IgD-negative memory B cell (primary cell): ENCODE data around the gene ASAP2. TPM values are rescaled to one million over a fixed set of nuclear protein-coding genes. Genes with fewer than 3 reads are reported as not detected.

Source experiments
- H3K27ac Mint-ChIP-seq, 3 donors: one replicate each; pipeline ENCODE4 v1.8.0; 2020 to 2022; ENCODE audit warnings: mild to moderate bottlenecking in 3 of 3, mixed read lengths in 3 of 3, moderate library complexity in 1 of 3
- H3K27me3 Mint-ChIP-seq: one replicate; pipeline ENCODE4 v1.8.0; 2021; ENCODE audit warnings: mixed read lengths
- H3K36me3 Mint-ChIP-seq: one replicate; pipeline ENCODE4 v1.8.0; 2020; ENCODE audit warnings: mild to moderate bottlenecking, mixed read lengths
- H3K4me1 Mint-ChIP-seq, 3 donors: one replicate each; pipeline ENCODE4 v1.8.0; 2020 to 2022; ENCODE audit warnings: mixed read lengths in 3 of 3, mild to moderate bottlenecking in 1 of 3
- H3K4me3 Mint-ChIP-seq, 4 donors: one replicate each; pipeline ENCODE4 v1.8.0; 2020 to 2022; ENCODE audit warnings: mild to moderate bottlenecking in 4 of 4, mixed read lengths in 4 of 4, moderate library complexity in 3 of 4
- H3K9me3 Mint-ChIP-seq, 3 donors: one replicate each; pipeline ENCODE4 v1.8.0; 2020 to 2021; ENCODE audit warnings: mixed read lengths in 3 of 3, mild to moderate bottlenecking in 1 of 3
- polyA plus RNA-seq: library from polyadenylated mRNA; unstranded; fragments of 300-500 nt; fragmentation: Illumina TruSeq; gene quantifications from one replicate; pipeline ENCODE4 v1.2.3, GENCODE V29; 2021

The ASAP2 gene
- polyA plus RNA-seq, 1 donor from 2014 or later: not detected

DNA sequence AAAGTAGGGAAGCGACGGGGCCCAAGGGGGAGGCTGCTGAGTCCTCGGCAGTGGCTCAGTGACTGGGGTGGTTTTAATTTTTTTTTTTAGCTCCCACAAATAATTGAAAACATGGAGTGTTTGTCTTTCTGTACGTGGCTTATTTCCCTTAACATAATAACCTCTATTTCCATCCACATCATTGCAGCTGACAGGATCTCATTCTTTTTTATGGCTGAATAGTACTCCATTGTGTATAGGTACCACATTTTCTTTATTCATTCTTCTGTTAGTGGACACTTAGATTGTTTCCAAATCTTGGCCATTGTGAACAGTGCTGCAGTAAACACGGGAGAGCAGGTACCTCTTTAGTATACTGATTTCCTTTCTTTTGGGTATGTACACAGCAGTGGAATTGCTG, 65.1 kb downstream of the ASAP2 start:
- H3K4me3 Mint-ChIP-seq: no peak overlapping the region
- peaks cover 4% of the 10 kb centered on the region for H3K27me3 Mint-ChIP-seq
- peaks cover 4% of the 10 kb centered on the region for H3K36me3 Mint-ChIP-seq
- H3K4me1 Mint-ChIP-seq: peaks cover 0 to 2% (median 0%) of the 10 kb centered on the region in 3 donors
- H3K9me3 Mint-ChIP-seq: peaks cover 0 to 17% (median 2%) of the 10 kb centered on the region in 3 donors
- H3K27ac Mint-ChIP-seq: no peak overlapping the region

- Mint-ChIP-seq H3K4me1 (peaks cover 0 to 2% (median 0%) of the 10 kb centered on the region in 3 donors), H3K4me3 (no peak overlapping the region), H3K27me3 (peaks cover 15% of the 10 kb centered on the region), H3K36me3 (peaks cover 4% of the 10 kb centered on the region), H3K27ac (no peak overlapping the region), H3K9me3 (peaks cover 0 to 17% (median 2%) of the 10 kb centered on the region in 3 donors)
Measured at GRCh38 chr2:9273486-9274130, 67.0 kb downstream of the ASAP2 start.

GRCh38 chr2:9274701-9275343, 68.2 kb downstream of the ASAP2 start:
- Mint-ChIP-seq H3K36me3 (peaks cover 4% of the 10 kb centered on the region), H3K4me3 (no peak overlapping the region), H3K27me3 (peaks cover 19% of the 10 kb centered on the region), H3K4me1 (peaks cover 0 to 2% (median 0%) of the 10 kb centered on the region in 3 donors), H3K9me3 (peaks cover 1 to 17% (median 2%) of the 10 kb centered on the region in 3 donors), H3K27ac (no peak overlapping the region)

- H3K27me3 Mint-ChIP-seq: peaks cover 19% of the 10 kb centered on the region
- peaks cover 0 to 2% (median 0%) of the 10 kb centered on the region in 3 donors for H3K4me1 Mint-ChIP-seq
- peaks cover 1 to 17% (median 2%) of the 10 kb centered on the region in 3 donors for H3K9me3 Mint-ChIP-seq
- H3K4me3 Mint-ChIP-seq: no peak overlapping the region
- peaks cover 4% of the 10 kb centered on the region for H3K36me3 Mint-ChIP-seq
- H3K27ac Mint-ChIP-seq: no peak overlapping the region
Measured at GRCh38 chr2:9275399-9275798, 68.8 kb downstream of the ASAP2 start.

GRCh38 chr2:9276074-9276473, 69.5 kb downstream of the ASAP2 start:
- peaks cover 4% of the 10 kb centered on the region for H3K36me3 Mint-ChIP-seq
- H3K27me3 Mint-ChIP-seq: peaks cover 19% of the 10 kb centered on the region
- H3K4me1 Mint-ChIP-seq: peaks cover 0 to 2% (median 0%) of the 10 kb centered on the region in 3 donors
- no peak overlapping the region for H3K27ac Mint-ChIP-seq
- peaks cover 1 to 17% (median 2%) of the 10 kb centered on the region in 3 donors for H3K9me3 Mint-ChIP-seq
- H3K4me3 Mint-ChIP-seq: no peak overlapping the region

DNA sequence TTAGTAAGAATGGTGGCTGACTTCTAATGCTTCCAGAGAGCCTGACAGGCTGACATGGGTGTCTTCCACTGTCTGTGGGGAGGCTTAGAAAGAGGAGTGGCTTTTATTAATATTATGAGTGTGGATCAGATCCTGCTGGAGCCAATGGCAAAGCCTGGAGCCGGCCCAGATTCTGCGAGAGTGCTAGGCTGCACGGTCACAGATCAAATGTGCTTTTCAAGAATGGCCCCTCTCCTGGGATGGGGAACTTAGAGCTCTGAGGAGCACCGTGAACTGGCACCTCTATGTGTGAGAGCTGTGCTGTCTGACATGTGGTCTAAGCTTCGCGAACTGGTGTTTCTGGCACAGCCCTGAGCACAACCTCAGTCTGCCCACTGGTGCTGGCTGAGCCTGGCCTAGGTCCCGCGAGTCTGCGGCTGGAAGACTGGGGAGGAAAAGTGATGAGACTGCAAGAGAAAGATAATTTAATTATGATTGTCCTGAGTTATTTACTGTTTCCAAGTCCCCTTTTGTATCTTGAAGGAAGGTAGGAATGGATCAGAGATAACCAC, 70.4 kb downstream of the ASAP2 start:
- Mint-ChIP-seq H3K4me1 (peaks cover 0 to 2% (median 0%) of the 10 kb centered on the region in 3 donors), H3K4me3 (no peak overlapping the region), H3K27ac (no peak overlapping the region), H3K9me3 (peaks cover 0 to 10% (median 1%) of the 10 kb centered on the region in 3 donors), H3K36me3 (peaks cover 4% of the 10 kb centered on the region), H3K27me3 (peaks cover 19% of the 10 kb centered on the region)

GRCh38 chr2:9278439-9278838, 71.8 kb downstream of the ASAP2 start:
- H3K36me3 Mint-ChIP-seq: peaks cover under 1% of the 10 kb centered on the region
- peaks cover 27% of the 10 kb centered on the region for H3K27me3 Mint-ChIP-seq
- peaks cover 0 to 2% (median 0%) of the 10 kb centered on the region in 3 donors for H3K4me1 Mint-ChIP-seq
- H3K4me3 Mint-ChIP-seq: no peak overlapping the region
- H3K9me3 Mint-ChIP-seq: peaks cover 0 to 1% (median under 1%) of the 10 kb centered on the region in 3 donors
- H3K27ac Mint-ChIP-seq: no peak overlapping the region

DNA sequence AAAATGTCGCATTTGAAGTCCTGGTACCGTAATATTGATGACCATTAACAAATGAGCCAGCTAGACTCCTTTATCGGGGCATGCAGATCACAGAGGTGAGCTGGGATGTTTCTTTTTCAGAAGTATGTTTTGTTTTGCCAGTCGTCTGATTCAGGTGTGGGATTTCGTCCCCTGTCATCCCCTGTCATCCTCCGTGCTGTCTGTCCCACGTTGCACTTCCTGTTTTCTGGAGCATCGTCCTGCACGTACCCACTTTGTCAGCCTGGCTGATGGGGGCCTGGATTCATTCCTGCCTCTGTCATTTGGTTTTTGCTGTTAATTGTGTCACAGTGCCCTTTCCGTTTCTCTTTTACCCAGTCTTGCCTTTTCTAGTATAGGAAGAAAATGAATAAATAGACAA, 72.8 kb downstream of the ASAP2 start:
- Mint-ChIP-seq H3K36me3 (no peaks in the 10 kb centered on the region), H3K4me1 (peaks cover 0 to 2% (median 0%) of the 10 kb centered on the region in 3 donors), H3K27me3 (peaks cover 30% of the 10 kb centered on the region), H3K9me3 (peaks cover 0 to 1% (median 0%) of the 10 kb centered on the region in 3 donors), H3K4me3 (no peak overlapping the region), H3K27ac (no peak overlapping the region)

DNA sequence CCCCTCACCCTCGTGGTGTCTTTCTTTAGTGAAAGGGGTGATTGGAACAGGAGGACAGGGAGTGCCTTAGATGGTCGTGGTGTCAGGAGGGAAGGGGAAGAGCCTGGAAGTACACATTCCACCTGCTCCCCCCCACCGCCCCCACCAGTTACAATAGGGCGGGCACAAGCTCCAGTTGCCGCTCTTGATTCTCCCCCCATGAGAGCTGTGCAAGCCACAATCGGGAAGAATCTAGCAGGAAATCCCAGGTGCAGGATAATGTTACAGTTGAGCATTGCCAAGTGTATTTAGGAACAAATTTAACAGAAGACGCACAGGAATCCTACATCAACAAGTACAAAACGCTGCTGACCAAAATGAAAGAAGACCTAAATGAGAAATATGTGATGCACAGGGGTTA, 73.6 kb downstream of the ASAP2 start:
- Mint-ChIP-seq H3K36me3 (no peaks in the 10 kb centered on the region), H3K4me1 (no peaks in the 10 kb centered on the region), H3K9me3 (peaks cover 0 to 1% (median 0%) of the 10 kb centered on the region in 3 donors), H3K4me3 (no peak overlapping the region), H3K27ac (no peak overlapping the region), H3K27me3 (peaks cover 30% of the 10 kb centered on the region)

- Mint-ChIP-seq H3K27me3 (peaks cover 28% of the 10 kb centered on the region), H3K27ac (peak overlapping the region in 1 of 3 donors; percentile 54), H3K9me3 (peaks cover 0 to 1% (median 0%) of the 10 kb centered on the region in 3 donors), H3K4me3 (no peak overlapping the region), H3K4me1 (no peaks in the 10 kb centered on the region), H3K36me3 (no peaks in the 10 kb centered on the region)
Measured at GRCh38 chr2:9281145-9281544, 74.5 kb downstream of the ASAP2 start.

DNA sequence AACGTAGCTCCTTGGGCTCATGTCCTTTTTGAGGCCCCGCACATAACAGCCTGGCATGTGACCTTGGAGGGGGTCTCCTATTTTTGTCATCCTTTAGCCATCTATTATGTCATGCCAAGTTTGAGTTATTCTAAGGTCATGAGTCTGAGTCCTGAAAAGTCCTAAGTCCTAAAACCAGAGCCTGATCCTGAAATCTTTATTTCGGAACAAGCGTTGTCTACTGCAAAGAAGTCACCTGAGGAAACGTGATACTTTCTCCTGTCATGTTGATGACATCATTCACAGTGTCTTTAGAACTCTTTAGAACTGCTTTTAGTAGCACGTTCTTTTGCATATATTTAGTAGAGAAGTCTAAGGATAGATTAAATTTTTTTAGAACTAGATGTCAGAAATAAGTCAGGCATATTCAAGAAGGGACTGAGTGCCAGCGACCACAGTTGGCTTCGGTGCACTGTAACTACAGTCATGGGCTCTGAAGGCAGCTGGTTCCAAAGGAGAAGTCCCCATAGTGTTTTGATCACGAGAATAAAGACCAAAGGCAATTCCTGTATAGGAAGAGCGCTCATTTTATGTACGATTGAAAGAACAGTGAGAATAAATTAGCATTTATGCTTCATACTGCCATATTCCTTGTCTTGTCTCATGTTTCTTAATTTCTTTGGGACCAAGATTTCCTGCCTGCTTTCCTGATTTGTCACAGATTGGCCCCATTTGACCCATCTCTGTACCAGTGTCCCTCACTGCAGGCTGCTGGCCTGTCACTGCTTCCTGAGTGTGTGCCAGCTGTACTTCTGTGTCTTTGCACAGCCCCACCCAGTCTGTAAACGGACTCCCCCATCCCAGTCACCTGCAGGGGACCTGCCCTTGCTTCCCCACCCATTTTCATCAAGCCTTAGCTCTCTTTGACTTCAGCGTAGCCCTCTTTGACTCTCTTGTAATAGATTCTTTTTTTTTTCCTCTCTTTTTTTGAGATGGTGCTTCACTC, 75.8 kb downstream of the ASAP2 start:
- Mint-ChIP-seq H3K4me1 (no peaks in the 10 kb centered on the region), H3K27ac (no peak overlapping the region), H3K27me3 (peaks cover 25% of the 10 kb centered on the region), H3K9me3 (peaks cover 0 to 1% (median 0%) of the 10 kb centered on the region in 3 donors), H3K4me3 (no peak overlapping the region), H3K36me3 (no peaks in the 10 kb centered on the region)

GRCh38 chr2:9284521-9285297, 78.1 kb downstream of the ASAP2 start:
- Mint-ChIP-seq H3K27me3 (peaks cover 15% of the 10 kb centered on the region), H3K9me3 (no peaks in the 10 kb centered on the region), H3K27ac (no peak overlapping the region), H3K4me1 (no peaks in the 10 kb centered on the region), H3K36me3 (no peaks in the 10 kb centered on the region), H3K4me3 (no peak overlapping the region)

- Mint-ChIP-seq H3K27ac (no peak overlapping the region), H3K4me3 (no peak overlapping the region), H3K4me1 (no peaks in the 10 kb centered on the region), H3K27me3 (peaks cover 15% of the 10 kb centered on the region), H3K9me3 (no peaks in the 10 kb centered on the region), H3K36me3 (no peaks in the 10 kb centered on the region)
Measured at GRCh38 chr2:9285385-9285920, 78.8 kb downstream of the ASAP2 start.

DNA sequence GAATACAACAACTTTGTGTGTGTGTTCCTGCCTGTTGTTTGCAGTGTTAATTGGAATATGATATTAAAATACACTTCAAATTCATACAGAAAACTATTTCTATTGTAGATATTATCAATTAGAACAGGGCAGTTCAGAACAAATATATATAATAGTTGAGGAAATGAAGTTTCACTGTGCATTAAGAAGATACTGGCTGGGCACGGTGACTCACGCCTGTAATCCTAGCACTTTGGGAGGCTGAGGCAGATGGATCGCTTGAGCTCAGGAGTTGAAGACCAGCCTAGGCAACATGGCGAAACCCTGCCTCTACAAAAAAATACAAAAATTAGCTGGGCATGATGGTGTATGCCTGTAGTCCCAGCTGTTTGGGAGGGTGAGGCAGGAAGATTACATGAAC, 79.3 kb downstream of the ASAP2 start:
- Mint-ChIP-seq H3K27me3 (peaks cover 15% of the 10 kb centered on the region), H3K9me3 (no peaks in the 10 kb centered on the region), H3K4me3 (no peak overlapping the region), H3K36me3 (no peaks in the 10 kb centered on the region), H3K4me1 (no peaks in the 10 kb centered on the region), H3K27ac (no peak overlapping the region)
